AML-193 (cell line): ENCODE results near the gene ACVR2B.

Experiments used
- DNase-seq, 2 experiments: peaks; one replicate each; lab custom pipeline; 2025; lab: John Stamatoyannopoulos, UW

Gene ACVR2B

DNA sequence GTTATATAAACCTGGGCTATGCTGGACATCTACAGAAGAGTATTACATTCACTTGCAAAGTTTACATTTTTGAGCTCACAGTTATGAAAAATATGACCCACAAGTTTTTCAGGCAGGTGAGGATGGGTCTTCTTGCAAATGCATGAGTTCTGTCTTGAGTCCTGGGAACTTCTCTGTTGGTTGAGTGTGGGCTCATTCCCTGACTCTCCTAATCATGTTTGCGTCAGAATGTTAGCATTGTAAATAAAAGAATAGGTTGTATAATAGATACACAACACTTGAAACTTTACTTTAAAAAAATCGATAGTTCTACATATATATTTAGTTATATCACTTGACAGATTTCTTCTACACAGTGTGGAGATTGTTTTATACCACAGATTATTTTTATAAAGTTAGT lies 35.3 kb downstream of the ACVR2B start:
- DNase-seq: no peak

DNA sequence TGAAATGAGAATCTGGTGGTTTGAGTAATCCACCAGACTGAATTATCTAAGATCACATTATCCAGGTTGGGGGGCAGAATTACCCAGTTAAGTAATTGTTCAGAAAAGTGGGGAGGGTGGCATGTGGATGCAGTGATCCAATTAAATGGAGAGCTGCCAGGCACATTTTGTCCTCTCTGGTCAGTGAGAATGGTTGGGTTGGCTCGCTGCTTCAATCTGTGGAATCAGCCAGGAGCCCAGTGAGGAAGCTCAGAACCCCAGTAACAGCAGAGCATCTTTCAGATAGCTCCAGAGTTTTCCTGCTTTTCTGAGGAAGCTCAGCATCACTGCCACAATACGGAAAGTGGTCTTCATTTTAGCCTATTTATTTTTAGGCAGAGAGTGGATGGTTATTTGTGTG lies 36.1 kb downstream of the ACVR2B start:
- no peak for DNase-seq

DNA sequence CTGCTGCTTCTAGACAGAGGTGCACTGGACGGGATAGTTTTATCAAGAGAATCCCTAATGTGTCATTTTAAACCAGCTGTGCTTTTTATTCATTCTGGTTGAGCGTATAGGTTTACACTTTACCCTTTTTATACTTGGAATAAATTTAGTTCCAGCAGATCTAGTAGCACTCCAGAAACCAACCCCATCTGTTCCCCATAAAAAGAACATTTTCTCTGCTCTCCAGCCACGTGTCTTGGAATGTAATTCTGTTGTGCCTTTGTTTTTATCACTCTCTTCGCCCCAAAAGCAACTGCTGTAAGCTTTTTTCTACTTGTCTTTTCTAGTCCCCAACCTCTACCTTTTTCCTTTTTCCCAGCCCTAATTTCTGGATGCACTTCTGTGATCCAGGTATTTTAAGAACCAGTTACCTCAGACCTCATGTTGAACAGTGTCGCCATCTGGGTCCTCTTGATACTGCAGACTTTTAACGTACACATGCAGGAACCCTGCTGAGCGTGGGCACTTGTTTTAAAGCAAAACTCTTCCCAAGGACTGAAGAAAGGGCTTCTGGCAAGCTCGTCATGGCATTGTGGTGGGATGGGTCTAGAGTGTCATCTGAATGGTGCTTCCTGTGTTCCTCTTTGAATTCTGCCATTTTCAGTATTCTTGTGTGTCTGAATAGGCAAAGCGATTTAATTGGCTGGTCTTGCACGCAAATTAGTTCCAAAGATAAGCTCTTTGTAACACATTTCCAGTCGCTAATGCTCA lies 36.8 kb downstream of the ACVR2B start:
- DNase-seq: no peak

DNA sequence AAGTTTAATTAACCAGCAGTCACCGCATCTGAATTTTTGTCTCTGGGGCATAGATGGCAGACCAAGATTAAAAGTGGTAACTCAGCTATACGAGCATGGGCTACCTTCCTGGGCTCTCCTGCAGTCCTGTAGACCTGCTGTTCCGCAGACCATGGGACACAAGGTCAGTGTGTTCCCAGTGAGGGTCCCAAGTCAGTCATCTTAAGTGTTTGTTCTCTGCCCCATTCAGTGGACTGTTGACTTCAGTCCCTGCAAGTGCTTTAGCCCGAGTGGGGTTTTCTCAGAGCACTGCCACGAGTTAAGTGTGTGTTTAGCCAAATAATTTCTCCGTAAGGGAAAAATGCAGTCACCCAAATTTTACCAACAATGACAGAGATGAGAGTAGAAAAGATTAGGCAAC lies 37.5 kb downstream of the ACVR2B start:
- no peak for DNase-seq

DNA sequence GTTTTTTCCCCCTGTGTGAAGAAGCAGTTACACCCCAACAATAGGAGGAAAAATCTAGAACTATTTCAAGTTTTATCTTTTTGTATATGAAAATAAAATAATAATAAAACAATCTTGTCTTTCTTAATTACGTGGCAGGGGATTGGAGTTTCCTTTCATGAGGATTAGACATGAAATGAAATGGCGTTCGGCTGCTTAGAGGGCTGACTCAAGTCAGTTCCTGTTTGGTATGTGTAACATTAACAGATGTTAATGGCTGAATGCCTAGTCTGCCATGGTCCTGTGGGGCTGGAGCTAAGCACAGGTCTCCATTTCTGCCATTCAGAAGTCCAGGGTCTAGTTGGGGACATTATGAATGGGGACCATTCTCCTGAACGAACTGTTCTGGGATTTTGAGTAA lies 39.3 kb downstream of the ACVR2B start:
- DNase-seq: no peak

DNA sequence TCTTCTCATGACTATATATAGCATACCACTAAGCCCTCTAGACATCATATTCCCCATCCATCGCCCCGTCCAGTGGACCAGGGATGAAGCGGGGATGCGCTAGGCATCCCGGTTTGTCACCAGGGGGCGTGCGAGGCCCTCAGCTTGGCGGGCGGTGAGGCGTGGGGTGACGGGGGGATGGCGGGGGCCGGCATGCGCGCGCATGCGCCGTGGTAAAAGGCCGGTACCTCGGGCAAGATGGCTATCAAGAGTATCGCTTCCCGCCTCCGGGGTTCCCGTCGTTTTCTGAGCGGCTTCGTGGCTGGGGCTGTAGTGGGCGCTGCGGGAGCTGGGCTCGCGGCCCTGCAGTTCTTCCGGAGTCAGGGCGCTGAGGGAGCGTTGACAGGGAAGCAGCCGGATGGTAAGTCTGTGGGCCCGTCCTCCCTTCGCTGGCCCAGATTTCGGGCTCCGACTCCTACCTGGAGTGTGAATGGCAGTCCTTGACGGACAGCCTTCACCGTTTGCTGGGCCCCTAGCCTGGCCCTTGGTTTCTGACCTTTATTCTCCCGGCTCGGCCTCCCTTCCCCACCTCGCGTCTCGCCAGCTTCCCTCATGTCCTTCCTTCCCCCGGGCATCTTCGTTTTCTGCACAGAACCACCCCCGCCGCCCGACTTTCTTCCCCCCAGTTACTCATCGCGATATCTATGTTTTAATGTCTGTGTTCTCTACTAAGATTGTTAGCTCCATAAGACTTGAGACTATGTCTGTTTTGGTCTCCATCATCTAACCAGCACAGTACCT lies 42.6 kb downstream of the ACVR2B start, which contains the start of gene EXOG:
Gene EXOG, plus strand, starts transcription at position 210 of the 780 bp plus-strand sequence. Its CDS starts 28 bp downstream, at position 238.
- DNase-seq: peak; percentile 91

DNA sequence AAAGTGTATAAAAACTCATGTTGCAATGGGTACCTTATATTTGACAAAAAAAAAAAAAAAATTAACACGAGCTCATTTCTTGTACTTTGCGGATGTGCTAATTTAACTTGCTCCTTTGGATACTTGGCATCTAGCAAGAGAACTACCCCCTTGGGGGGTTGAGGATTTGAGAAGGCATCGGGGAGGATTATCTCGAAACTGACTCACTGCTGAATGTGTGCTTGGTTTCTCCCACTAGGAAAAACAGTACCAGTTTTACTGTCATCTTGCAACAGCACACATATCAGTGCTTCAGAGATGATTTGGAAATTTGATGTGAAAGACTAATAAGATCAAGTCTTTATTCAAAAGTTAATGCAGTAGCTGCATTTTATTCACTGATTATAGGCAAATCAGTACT lies 43.3 kb downstream of the ACVR2B start:
- DNase-seq: peak in 1 of 2 experiments; percentile 23

DNA sequence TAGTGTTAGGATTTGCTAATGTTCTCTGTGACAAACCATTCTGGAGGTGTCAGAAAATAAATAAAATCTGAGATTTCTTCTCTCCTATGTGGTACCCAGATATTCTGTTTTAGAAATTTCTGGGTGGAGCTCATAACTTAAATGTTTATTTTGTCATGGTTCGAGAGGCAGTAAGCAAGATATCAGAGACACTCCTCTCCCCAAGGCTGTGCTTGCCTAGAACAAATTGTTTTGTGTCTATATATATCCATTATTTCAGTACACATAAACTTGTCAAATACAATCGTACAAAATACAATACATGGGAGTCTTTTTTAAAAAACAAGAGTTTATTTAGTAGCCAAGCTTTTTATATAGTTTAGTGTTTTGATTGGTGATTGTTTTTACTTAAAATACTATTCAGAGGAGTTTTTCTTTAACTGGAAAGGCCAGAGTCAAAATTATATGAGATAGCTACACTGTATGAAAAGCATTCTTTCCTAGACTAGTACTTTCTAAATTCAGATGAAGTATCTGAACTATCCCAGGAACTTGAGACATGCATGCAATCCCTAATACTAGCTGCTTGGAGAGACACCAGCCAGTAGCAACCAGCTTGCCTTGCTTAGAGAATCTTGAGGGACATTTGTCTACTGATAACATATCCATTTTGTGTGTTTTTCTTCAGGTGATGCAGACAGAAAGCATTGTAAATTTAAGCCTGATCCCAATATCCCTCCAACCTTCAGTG lies 47.2 kb downstream of the ACVR2B start:
- DNase-seq: no peak

DNA sequence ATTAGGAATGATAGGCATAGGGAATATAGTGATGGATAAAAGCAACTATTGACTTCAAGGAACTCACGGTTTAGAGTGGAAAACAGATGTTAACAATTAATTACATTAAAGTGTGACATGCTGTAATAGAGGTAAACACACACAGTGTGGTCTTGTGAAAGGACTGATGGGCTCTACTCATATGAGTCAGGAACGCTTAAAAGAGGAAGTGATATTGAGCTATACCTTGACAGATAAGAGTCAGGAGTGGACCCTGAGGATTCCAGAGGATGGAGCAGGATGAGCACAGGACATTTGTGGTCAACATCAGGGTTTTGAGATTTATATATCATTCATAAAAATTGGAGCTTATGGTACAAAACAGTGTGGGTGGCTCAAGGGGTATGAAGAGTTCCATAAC lies 53.4 kb downstream of the ACVR2B start:
- DNase-seq: no peak

DNA sequence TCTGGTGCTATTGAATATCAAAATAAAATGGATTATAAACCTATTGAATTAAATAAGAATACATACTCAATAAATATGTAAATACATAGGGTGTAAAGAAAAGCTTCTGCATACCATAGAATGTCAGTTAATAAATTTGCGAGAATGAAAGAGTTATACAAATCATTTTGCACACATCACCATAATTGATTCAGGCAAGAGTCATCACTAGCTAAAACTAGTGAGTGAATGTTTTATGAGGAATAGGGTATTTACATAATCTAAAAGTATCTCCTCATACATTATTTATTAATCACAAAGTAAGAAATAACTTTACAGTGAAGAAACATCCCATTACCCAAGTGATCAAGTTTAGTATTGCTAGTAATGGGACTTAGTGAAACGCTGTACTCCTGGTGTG lies 56.0 kb downstream of the ACVR2B start:
- no peak for DNase-seq

DNA sequence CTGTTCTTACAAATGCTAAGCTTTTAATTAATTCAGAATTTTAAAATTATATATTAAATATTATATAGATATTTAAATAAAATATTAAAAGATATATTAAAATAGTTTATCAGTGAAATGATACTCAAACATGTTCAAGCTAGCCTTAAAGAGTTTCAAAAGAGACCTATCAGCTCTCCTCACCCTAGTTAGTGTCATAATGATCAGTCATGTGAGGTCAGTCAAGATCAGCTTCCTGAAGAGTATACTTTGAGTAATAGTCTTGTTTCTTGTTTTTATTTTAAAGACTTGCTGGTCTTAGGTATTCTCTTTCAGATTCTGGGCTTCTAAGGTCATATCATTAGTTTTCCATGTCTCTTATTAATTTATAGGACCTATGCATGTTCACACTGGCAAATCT lies 56.9 kb downstream of the ACVR2B start:
- DNase-seq: no peak

DNA sequence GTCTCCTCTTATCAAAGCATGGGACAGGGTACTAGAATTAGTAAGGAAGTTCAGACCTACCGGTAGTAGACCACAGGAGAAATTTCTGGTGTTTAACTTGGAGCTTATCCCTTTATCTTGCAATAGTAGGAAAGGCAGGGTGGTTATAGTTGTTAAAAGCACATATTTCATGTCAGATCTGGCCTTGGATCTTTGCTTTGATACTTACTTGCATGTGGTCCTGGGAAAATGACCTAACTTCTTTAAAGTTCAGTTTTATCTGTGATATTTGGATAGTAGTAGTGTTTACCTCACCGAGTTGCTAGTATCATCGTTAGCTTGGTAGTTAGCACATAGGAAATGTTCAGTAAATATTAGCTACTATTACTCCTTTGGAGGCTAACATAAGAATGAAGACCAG lies 57.9 kb downstream of the ACVR2B start:
- DNase-seq: no peak

DNA sequence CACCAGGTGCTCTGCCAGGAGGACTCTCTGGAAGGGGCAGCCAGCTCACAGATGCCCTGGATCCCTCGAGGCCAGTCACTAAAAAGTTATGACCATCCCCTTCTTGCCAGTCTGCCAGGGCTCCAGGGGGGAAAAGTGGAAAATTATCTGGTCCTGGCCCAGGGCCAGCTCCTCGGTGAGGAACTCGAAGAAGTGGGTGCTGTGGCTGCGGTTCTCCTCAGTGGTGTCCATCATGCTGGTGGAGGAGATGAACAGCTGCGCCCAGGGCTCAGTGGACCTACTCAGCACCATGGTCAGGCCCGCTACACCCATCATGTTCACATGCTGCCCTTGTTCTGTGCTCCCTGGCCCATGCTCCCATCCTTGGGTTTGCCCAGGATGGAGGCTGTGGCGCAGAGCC lies 61.7 kb downstream of the ACVR2B start:
- no peak for DNase-seq

DNA sequence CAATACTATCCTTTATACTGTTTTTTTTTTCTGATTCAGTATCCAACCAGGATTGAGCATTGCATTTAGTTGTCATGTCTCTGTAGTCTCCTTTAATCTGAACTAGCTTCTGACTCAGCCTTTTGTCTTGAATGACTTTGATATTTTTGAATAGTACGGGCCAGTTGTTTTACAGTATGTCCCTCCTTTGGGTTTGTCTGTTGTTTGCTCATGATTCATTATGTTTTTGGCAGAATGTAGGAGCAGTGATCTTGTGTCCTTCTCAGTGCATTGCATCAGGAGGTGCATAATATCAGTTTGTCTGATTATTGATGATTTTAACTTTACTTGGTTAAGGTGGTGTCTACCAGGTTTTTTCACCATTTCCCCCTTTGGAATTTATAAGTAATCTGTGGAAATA lies 63.0 kb downstream of the ACVR2B start:
- DNase-seq: no peak

DNA sequence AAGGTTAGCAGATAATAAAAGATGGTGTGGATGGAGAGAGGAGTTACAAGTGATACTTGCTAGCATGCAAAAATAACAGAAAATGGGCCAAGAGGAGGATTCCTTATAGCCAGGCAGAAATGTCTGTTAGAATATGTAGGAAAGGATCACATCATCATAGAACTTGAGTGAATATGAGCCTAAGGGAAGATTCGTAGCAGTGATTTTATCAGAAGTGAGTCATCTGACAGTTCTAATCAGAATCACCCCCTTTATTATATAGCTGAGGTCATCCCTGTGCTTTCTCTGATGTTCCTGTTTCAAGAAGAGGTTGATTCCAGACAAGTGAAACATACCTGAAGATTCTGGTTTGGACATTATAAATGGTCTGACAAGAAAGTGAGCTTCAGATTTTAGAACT lies 65.3 kb downstream of the ACVR2B start:
- no peak for DNase-seq

DNA sequence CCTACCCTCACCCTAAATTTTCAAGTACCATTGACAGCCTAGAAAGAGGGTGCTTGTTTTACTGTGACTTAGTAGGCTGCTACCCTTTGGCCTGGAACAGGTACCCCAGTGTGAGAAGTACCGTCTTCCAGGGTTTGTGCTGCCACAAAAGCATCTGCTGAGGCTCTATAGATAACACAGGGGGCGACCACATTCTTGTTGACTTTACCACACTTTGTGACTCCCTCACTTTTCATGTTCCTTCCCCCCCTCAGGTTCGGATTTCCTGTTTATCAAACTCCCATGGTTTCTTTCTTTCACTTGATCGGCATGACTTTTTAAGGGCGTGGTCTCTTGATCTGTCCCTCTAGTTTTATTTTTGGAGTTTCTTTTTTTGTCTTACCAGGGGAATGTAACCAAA lies 66.0 kb downstream of the ACVR2B start:
- DNase-seq: no peak

DNA sequence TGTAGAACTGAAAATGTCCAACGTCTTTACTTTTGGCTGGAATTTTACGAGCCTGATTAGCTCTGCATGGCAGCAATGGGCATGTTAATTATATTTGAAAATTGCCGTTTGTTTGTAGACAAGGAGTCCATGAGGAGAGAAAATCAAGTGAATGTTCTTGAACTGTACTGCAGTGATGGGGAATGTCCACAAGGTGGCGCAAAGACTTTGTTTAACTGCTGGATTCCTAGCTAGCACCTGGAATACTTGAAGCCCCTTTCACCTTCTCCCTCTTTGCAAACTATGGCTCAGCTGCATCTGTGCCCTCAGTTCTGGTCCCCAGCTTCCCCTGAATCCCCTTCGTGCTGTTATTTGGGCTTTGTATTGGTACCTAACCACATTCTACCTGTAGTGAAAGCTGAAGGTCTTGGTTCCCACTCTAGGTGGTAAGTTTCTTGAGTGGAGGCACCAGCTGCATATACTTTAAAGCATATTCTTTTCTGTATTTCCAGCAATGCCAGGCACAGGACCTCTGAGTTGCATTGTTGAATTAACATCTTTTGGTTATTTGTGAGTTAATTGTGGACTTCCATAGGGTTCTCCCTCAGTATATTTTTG lies 67.8 kb downstream of the ACVR2B start:
- peak; percentile 61 to 75 for DNase-seq

DNA sequence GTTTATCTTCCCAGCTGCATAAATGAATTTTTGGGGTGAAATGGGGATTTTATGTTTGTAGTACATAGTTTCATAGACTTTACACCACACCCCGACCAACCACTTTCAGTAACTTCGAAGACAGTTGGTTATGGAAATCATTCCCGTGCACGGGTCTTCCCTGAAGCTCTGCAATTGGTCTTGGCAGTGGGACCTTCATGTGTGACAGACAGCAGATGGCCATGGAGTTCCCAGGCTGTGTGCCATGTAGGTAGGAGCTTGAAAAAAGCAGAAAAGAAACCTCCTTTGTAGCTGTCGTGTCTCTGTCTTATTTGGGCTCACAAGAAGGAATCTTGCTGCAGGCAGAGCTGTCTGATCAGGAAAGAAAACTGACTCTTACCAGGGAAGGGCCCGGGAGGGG lies 68.3 kb downstream of the ACVR2B start:
- no peak for DNase-seq

DNA sequence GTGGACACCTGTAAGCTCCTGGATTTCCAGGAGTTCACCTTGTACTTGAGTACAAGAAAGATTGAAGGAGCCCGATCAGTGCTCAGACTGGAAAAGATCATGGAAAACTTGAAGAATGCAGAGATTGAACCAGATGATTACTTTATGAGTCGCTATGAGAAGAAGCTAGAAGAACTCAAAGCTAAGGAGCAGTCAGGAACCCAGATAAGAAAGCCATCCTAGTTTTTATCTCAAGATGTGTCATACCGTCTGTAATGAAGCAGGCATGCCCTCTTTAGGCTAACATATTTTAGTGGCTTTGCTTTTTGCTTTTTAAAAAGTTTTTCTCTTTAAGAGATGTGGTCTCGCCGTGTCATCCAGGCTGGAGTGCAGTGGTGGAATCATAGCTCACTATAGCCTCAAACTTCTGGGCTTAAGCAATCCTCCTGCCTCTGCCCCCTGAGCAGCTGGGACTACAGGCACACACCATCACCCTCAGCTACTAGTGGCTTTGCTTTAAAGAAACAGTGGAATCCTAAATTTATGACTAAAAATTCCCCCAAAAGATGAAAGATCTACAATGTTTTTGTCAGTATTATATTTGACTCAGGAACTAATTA lies 70.5 kb downstream of the ACVR2B start:
- DNase-seq: no peak

DNA sequence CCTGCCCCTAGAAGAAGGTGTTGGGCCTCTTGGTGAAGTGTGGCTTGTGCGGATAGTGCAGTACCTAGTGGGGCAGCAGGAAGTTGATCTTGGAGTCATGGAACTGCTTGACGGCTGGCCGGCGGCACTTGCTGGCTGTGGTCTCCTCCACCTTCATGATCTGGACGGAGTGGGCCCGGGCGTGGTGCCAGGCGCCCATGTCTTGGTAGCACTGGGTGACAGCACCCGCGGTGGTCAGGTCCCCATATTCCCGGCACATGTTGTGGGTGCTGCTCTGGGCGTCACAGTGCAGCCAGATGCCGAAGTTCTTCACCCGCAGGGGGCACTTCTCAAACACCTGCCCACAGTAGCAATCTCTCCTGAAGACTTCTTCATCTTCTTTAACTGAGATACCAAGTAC lies 73.1 kb downstream of the ACVR2B start:
- DNase-seq: no peak

DNA sequence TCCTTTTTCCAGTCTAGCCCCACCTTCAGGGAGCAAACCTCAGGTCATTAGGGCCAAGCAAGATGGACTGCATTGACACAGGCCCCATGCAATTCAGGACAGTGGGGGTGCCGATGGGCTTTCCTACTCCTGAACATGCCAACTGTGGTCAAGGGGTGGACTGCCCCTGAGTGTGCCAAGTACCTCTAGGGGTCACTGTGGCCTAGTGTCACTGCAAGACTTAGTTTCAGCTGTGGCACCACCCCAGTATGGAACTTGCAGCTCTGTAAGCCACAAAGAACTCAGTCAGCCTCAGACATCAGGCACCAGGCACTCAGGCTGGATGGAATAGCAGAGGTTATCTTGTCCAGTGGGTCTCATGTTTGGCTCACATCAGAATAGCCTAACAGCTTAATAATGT lies 74.8 kb downstream of the ACVR2B start:
- peak in 1 of 2 experiments; percentile 12 for DNase-seq

DNA sequence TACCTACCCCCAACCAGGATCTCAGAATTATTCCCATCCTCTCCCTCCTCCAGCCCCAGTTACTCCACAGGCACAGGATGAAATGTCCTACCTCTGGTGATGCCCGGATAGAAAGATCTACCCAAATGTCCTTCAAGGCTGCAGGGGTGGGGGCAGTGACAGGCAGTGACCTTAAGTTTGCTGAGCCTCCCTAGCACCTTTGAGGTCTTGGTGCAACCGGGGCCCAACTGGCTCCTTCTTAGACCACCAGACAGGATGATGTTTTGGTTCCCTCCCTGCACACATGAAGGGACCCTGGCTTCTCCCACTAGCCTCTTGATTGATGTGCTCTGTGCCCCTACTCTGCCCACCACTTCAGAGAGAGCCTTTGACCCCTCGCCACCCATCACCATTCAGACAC lies 78.8 kb downstream of the ACVR2B start:
- DNase-seq: no peak
